ENCODE measurements around the gene PLCG2. TPM values are rescaled to one million over a fixed set of nuclear protein-coding genes. Genes with fewer than 3 reads are reported as not detected.
"Not testable (repeated sequence)": the region's sequence is repeated elsewhere in the genome, so short reads cannot be mapped to it uniquely, and the experiment has no call there.

The PLCG2 gene
- total RNA-seq, 4 donors from 2014 or later: 5.3 to 15.8 (median 9.5) TPM

GRCh38 chr16:81873843-81874752 is 95.0 kb downstream of the PLCG2 start:
- DNase-seq: no peak

GRCh38 chr16:81875461-81875860 is 96.4 kb downstream of the PLCG2 start:
- H3K27me3 ChIP-seq: no peaks in the 10 kb centered on the region
- no peak for DNase-seq
- no peak for TF ChIP-seq POLR2A (IDR thresholded peaks at IDR 0.05)
- no peak for TF ChIP-seq CTCF (IDR thresholded peaks at IDR 0.05)
- no peak overlapping the region for H3K4me3 ChIP-seq
- intact Hi-C loops (cut with DNase I): loop anchor here (10.0 kb wide), 1 partner anchor 511 kb away; no protein-coding TSS in a partner anchor
- no peak overlapping the region for H3K27ac ChIP-seq
- peaks cover 0 to 10% (median 2%) of the 10 kb centered on the region in 3 donors for H3K4me1 ChIP-seq
- no peaks in the 10 kb centered on the region for H3K9me3 ChIP-seq
- 77 to 81% methylated on average over 5 of the region's 5 CpGs for WGBS, 2 donors
- H3K36me3 ChIP-seq: no peaks in the 10 kb centered on the region

More at GRCh38 chr16:81873843-81874752, 95.0 kb downstream of the PLCG2 start:
- 33 to 35% methylated on average over 6 of the region's 6 CpGs for WGBS, 2 donors
- intact Hi-C loops (cut with DNase I): loop anchor here (10.0 kb wide), 1 partner anchor 509 kb away; no protein-coding TSS in a partner anchor
- no peaks in the 10 kb centered on the region for H3K27me3 ChIP-seq
- H3K4me3 ChIP-seq: no peak overlapping the region
- no peak overlapping the region for H3K27ac ChIP-seq
- H3K9me3 ChIP-seq: no peaks in the 10 kb centered on the region
- peaks cover 0 to 10% (median 2%) of the 10 kb centered on the region in 3 donors for H3K4me1 ChIP-seq
- TF ChIP-seq POLR2A (IDR thresholded peaks at IDR 0.05): no peak
- TF ChIP-seq CTCF (IDR thresholded peaks at IDR 0.05): peak; percentile 53 to 82 (median 78)
- no peaks in the 10 kb centered on the region for H3K36me3 ChIP-seq

- no peaks in the 10 kb centered on the region for H3K36me3 ChIP-seq
- intact Hi-C loops (cut with DNase I): loop anchor here (10.0 kb wide), 1 partner anchor 512 kb away; no protein-coding TSS in a partner anchor
- no peak overlapping the region for H3K27ac ChIP-seq
- H3K27me3 ChIP-seq: no peaks in the 10 kb centered on the region
- H3K4me1 ChIP-seq: peaks cover 0 to 10% (median 2%) of the 10 kb centered on the region in 3 donors
- WGBS, 2 donors: 86 to 88% methylated on average over 6 to 10 of the region's 10 CpGs
- H3K9me3 ChIP-seq: no peaks in the 10 kb centered on the region
- H3K4me3 ChIP-seq: no peak overlapping the region
- no peak for DNase-seq
- TF ChIP-seq POLR2A (IDR thresholded peaks at IDR 0.05) (no peak), CTCF (IDR thresholded peaks at IDR 0.05) (no peak)
Observed at GRCh38 chr16:81876273-81876900, 97.3 kb downstream of the PLCG2 start.

- H3K27ac ChIP-seq, H3K36me3 ChIP-seq, H3K27me3 ChIP-seq, DNase-seq, H3K9me3 ChIP-seq, H3K4me3 ChIP-seq: not testable (repeated sequence)
- WGBS, 2 donors: 87 to 90% methylated on average over 12 of the region's 12 CpGs
- intact Hi-C loops (cut with DNase I): loop anchor here (10.0 kb wide), 1 partner anchor 513 kb away; no protein-coding TSS in a partner anchor
- peaks cover 0 to 10% (median 2%) of the 10 kb centered on the region in 3 donors for H3K4me1 ChIP-seq
Observed at GRCh38 chr16:81877490-81877889, 98.4 kb downstream of the PLCG2 start.

GRCh38 chr16:81878529-81878928 is 99.4 kb downstream of the PLCG2 start:
- 83 to 90% methylated on average over 9 of the region's 10 CpGs for WGBS, 2 donors
- no peak overlapping the region for H3K27ac ChIP-seq
- H3K27me3 ChIP-seq: no peaks in the 10 kb centered on the region
- H3K36me3 ChIP-seq: peaks cover 0 to 4% (median 0%) of the 10 kb centered on the region in 3 donors
- TF ChIP-seq POLR2A (IDR thresholded peaks at IDR 0.05): no peak
- TF ChIP-seq CTCF (IDR thresholded peaks at IDR 0.05): no peak
- H3K4me3 ChIP-seq: no peak overlapping the region
- H3K9me3 ChIP-seq: no peaks in the 10 kb centered on the region
- no peak for DNase-seq
- intact Hi-C loops (cut with DNase I): loop anchor here (10.0 kb wide), 1 partner anchor 514 kb away; no protein-coding TSS in a partner anchor
- H3K4me1 ChIP-seq: peaks cover 0 to 8% (median 2%) of the 10 kb centered on the region in 3 donors
